K562 (cell line): ENCODE data around the gene SKIDA1. TPM values are rescaled to one million over a fixed set of nuclear protein-coding genes. Genes with fewer than 3 reads are reported as not detected.

Experiments
- ELK3 ChIP-seq: fragments of 450-650 bp; formaldehyde crosslinking; IDR thresholded peaks from 2 replicates; pipeline ENCODE4 v1.4.0; 2020; ENCODE audit warnings: mild to moderate bottlenecking
- L3MBTL2 ChIP-seq: fragments of 450-650 bp; IDR thresholded peaks from 2 replicates; pipeline ENCODE4 v1.6.1; 2016; ENCODE audit warnings: mild to moderate bottlenecking, moderate library complexity
- MLLT1 ChIP-seq, 2 experiments: fragments of 450-650 bp; IDR thresholded peaks; 2 replicates each; pipeline ENCODE4 v1.6.1; 2016
- THRB ChIP-seq: fragments of 450-650 bp; formaldehyde crosslinking; conservative IDR thresholded peaks from 2 replicates; pipeline ENCODE4 v1.4.0; 2022; ENCODE audit warnings: mild to moderate bottlenecking, missing genetic modification characterization
- ZNF217 ChIP-seq: sonication (generic); formaldehyde crosslinking; IDR thresholded peaks from 2 replicates; pipeline ENCODE4 v1.8.0; 2022; ENCODE audit warnings: mild to moderate bottlenecking, missing genetic modification reagents
- ZNF354B ChIP-seq: fragments of 250-450 bp; sonication (Bioruptor Pico); IDR thresholded peaks from 2 replicates; pipeline ENCODE4 v1.4.0; 2020
- ZNF79 ChIP-seq: fragments of 250-450 bp; sonication (Bioruptor Pico); IDR thresholded peaks from 2 replicates; pipeline ENCODE4 v1.4.0; 2020; ENCODE audit warnings: low read depth, mild to moderate bottlenecking, moderate library complexity
- polyA plus RNA-seq, 8 experiments: library from polyadenylated mRNA; depleted of rRNA in 4 of 8; stranded (reverse) in 5 of 8; unstranded in 3 of 8; fragments of >200 nt; fragmentation: Nextera tagmentation in 2 of 8; fragmentation: Illumina TruSeq in 1 of 8; extraction: Ambion mirVana in 2 of 8; extraction: Trizol in 1 of 8; gene quantifications; 2 replicates each; pipeline versions ENCODE4 v1.2.1 to v1.2.3, GENCODE V29; 2011 to 2014; ENCODE audit warnings: inconsistent platforms in 1 of 8, missing spikeins in 1 of 8
- total RNA-seq, 7 experiments: library from RNA; depleted of rRNA in 6 of 7; stranded (reverse); fragments of >200 nt in 6 of 7; fragmentation: Illumina TruSeq in 2 of 7; extraction: Trizol in 2 of 7; gene quantifications; 2 replicates each; pipeline versions ENCODE4 v1.2.1 to v1.2.3, GENCODE V29; 2011 to 2021; ENCODE audit warnings: low replicate concordance in 1 of 7
- TF ChIP-seq, protein P1 (sequence below): fragments of 250-450 bp; sonication (Bioruptor Pico); IDR thresholded peaks from 2 replicates; pipeline ENCODE4 v1.5.0; 2021
- TF ChIP-seq, protein P2 (sequence below): sonication (generic); formaldehyde crosslinking; IDR thresholded peaks from 2 replicates; pipeline ENCODE4 v1.8.1; 2023; ENCODE audit warnings: mild to moderate bottlenecking, missing genetic modification reagents
- TF ChIP-seq, protein P3 (sequence below): sonication (generic); formaldehyde crosslinking; IDR thresholded peaks from 2 replicates; pipeline ENCODE4 v1.8.1; 2023; ENCODE audit warnings: mild to moderate bottlenecking, missing genetic modification reagents
- TF ChIP-seq, protein P4 (sequence below), 2 experiments: IDR thresholded peaks; 2 replicates each; pipeline ENCODE4 v1.6.1; 2012; ENCODE audit warnings: improper control_type of control experiment in 2 of 2, low read depth in 2 of 2, low read length in 2 of 2, borderline replicate concordance in 1 of 2
- TF ChIP-seq, protein P5 (sequence below): fragments of 450-650 bp; formaldehyde crosslinking; IDR thresholded peaks from 2 replicates; pipeline ENCODE4 v1.4.0; 2020; ENCODE audit warnings: mild to moderate bottlenecking, mixed read lengths

The SKIDA1 gene
- total and polyA plus RNA-seq, 9 of the 15 experiments (the other 6 are each of a cell fraction or from before 2014, with no cell fraction given), result 0.05 to 1.1 (median 0.42) TPM

- TF ChIP-seq THRB (CRISPR knock-in tag), result 0 out of 2 replicates have a peak, but pooled peaks have one; percentile 16
- TF ChIP-seq, protein P1, sequence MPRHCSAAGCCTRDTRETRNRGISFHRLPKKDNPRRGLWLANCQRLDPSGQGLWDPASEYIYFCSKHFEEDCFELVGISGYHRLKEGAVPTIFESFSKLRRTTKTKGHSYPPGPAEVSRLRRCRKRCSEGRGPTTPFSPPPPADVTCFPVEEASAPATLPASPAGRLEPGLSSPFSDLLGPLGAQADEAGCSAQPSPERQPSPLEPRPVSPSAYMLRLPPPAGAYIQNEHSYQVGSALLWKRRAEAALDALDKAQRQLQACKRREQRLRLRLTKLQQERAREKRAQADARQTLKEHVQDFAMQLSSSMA (CRISPR knock-in tag), result no peak
- TF ChIP-seq, protein P2, sequence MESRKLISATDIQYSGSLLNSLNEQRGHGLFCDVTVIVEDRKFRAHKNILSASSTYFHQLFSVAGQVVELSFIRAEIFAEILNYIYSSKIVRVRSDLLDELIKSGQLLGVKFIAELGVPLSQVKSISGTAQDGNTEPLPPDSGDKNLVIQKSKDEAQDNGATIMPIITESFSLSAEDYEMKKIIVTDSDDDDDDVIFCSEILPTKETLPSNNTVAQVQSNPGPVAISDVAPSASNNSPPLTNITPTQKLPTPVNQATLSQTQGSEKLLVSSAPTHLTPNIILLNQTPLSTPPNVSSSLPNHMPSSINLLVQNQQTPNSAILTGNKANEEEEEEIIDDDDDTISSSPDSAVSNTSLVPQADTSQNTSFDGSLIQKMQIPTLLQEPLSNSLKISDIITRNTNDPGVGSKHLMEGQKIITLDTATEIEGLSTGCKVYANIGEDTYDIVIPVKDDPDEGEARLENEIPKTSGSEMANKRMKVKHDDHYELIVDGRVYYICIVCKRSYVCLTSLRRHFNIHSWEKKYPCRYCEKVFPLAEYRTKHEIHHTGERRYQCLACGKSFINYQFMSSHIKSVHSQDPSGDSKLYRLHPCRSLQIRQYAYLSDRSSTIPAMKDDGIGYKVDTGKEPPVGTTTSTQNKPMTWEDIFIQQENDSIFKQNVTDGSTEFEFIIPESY (CRISPR knock-in tag), result no peak
- TF ChIP-seq ZNF79 (CRISPR knock-in tag), result no peak
- peak; percentile 68 to 79 for TF ChIP-seq MLLT1 (IDR thresholded peaks at IDR 0.05)
- TF ChIP-seq L3MBTL2, result peak; percentile 85
- TF ChIP-seq ELK3, result no peak
- TF ChIP-seq, protein P3, sequence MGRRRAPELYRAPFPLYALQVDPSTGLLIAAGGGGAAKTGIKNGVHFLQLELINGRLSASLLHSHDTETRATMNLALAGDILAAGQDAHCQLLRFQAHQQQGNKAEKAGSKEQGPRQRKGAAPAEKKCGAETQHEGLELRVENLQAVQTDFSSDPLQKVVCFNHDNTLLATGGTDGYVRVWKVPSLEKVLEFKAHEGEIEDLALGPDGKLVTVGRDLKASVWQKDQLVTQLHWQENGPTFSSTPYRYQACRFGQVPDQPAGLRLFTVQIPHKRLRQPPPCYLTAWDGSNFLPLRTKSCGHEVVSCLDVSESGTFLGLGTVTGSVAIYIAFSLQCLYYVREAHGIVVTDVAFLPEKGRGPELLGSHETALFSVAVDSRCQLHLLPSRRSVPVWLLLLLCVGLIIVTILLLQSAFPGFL (CRISPR knock-in tag), result no peak
- no peak for TF ChIP-seq ZNF217 (CRISPR knock-in tag)
- TF ChIP-seq, protein P4, sequence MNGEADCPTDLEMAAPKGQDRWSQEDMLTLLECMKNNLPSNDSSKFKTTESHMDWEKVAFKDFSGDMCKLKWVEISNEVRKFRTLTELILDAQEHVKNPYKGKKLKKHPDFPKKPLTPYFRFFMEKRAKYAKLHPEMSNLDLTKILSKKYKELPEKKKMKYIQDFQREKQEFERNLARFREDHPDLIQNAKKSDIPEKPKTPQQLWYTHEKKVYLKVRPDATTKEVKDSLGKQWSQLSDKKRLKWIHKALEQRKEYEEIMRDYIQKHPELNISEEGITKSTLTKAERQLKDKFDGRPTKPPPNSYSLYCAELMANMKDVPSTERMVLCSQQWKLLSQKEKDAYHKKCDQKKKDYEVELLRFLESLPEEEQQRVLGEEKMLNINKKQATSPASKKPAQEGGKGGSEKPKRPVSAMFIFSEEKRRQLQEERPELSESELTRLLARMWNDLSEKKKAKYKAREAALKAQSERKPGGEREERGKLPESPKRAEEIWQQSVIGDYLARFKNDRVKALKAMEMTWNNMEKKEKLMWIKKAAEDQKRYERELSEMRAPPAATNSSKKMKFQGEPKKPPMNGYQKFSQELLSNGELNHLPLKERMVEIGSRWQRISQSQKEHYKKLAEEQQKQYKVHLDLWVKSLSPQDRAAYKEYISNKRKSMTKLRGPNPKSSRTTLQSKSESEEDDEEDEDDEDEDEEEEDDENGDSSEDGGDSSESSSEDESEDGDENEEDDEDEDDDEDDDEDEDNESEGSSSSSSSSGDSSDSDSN (IDR thresholded peaks at IDR 0.05; ENCODE audit: borderline replicate concordance in 1 of 2, low read depth in 2 of 2, low read length in 2 of 2), result 0 out of 4 replicates have a peak, but pooled peaks of 1 of the 2 experiments have one; percentile 42
- TF ChIP-seq, protein P5, sequence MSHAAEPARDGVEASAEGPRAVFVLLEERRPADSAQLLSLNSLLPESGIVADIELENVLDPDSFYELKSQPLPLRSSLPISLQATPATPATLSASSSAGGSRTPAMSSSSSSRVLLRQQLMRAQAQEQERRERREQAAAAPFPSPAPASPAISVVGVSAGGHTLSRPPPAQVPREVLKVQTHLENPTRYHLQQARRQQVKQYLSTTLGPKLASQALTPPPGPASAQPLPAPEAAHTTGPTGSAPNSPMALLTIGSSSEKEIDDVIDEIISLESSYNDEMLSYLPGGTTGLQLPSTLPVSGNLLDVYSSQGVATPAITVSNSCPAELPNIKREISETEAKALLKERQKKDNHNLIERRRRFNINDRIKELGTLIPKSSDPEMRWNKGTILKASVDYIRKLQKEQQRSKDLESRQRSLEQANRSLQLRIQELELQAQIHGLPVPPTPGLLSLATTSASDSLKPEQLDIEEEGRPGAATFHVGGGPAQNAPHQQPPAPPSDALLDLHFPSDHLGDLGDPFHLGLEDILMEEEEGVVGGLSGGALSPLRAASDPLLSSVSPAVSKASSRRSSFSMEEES (CRISPR knock-in tag), result no peak
- TF ChIP-seq ZNF354B, result no peak
Observed at GRCh38 chr10:21533467-21534279, 8.2 kb upstream of the SKIDA1 start, which contains the start of gene MLLT10 (continued).
